Mucosa of rectum (tissue), 2 donors: ENCODE results near the gene FBXW4.

Experiments
- H3K27ac ChIP-seq, 2 donors: one replicate each; pipeline ENCODE4 v1.7.0; 2013; ENCODE audit warnings: inconsistent platforms in 2 of 2, low read depth in 2 of 2, low read length in 2 of 2
- H3K27me3 ChIP-seq, 2 donors: one replicate each; pipeline ENCODE4 v1.7.0; 2013; ENCODE audit warnings: low read length in 2 of 2; ENCODE audit not compliant: control insufficient read depth in 2 of 2, insufficient read depth in 2 of 2
- H3K36me3 ChIP-seq, 2 donors: one replicate each; pipeline ENCODE4 v1.7.0; 2013; ENCODE audit warnings: low read length in 2 of 2; ENCODE audit not compliant: control insufficient read depth in 2 of 2, insufficient read depth in 2 of 2
- H3K4me1 ChIP-seq, 2 donors: one replicate each; pipeline ENCODE4 v1.7.0; 2013; ENCODE audit warnings: low read length in 2 of 2, mild to moderate bottlenecking in 1 of 2; ENCODE audit not compliant: control insufficient read depth in 2 of 2, insufficient read depth in 2 of 2
- H3K4me3 ChIP-seq, 2 donors: one replicate each; pipeline ENCODE4 v1.7.0; 2013; ENCODE audit warnings: low read length in 2 of 2
- H3K9ac ChIP-seq, 2 donors: one replicate each; pipeline ENCODE4 v1.7.0; 2013; ENCODE audit warnings: low read length in 2 of 2, low read depth in 1 of 2, mild to moderate bottlenecking in 1 of 2
- H3K9me3 ChIP-seq, 2 donors: one replicate each; pipeline ENCODE4 v1.7.0; 2013; ENCODE audit warnings: low read length in 2 of 2; ENCODE audit not compliant: control insufficient read depth in 2 of 2
- donor health status: healthy.
- donor health status: Normal muscosa, but diverticular disease.

Gene FBXW4

GRCh38 chr10:101612872-101613271 lies 82.1 kb downstream of the FBXW4 start:
- Histone ChIP-seq H3K36me3 (peaks cover 40 to 57% of the 10 kb centered on the region in 2 donors), H3K27me3 (no peaks in the 10 kb centered on the region)

GRCh38 chr10:101612086-101612485 lies 82.9 kb downstream of the FBXW4 start:
- Histone ChIP-seq H3K27ac (no peak overlapping the region), H3K36me3 (peaks cover 40 to 56% of the 10 kb centered on the region in 2 donors), H3K9ac (no peak overlapping the region), H3K4me3 (no peak overlapping the region), H3K9me3 (no peaks in the 10 kb centered on the region), H3K4me1 (no peaks in the 10 kb centered on the region), H3K27me3 (no peaks in the 10 kb centered on the region)

More at GRCh38 chr10:101612872-101613271, 82.1 kb downstream of the FBXW4 start:
- Histone ChIP-seq H3K27ac (no peak overlapping the region), H3K9me3 (no peaks in the 10 kb centered on the region), H3K4me3 (no peak overlapping the region), H3K4me1 (no peaks in the 10 kb centered on the region), H3K9ac (no peak overlapping the region)

GRCh38 chr10:101611096-101611905 lies 83.7 kb downstream of the FBXW4 start:
- H3K27ac ChIP-seq: no peak overlapping the region
- no peaks in the 10 kb centered on the region for H3K27me3 ChIP-seq
- H3K4me1 ChIP-seq: no peaks in the 10 kb centered on the region
- no peak overlapping the region for H3K9ac ChIP-seq
- no peak overlapping the region for H3K4me3 ChIP-seq
- peaks cover 47 to 57% of the 10 kb centered on the region in 2 donors for H3K36me3 ChIP-seq
- H3K9me3 ChIP-seq: no peaks in the 10 kb centered on the region

GRCh38 chr10:101609481-101609880 lies 85.5 kb downstream of the FBXW4 start:
- no peaks in the 10 kb centered on the region for H3K27me3 ChIP-seq
- no peaks in the 10 kb centered on the region for H3K9me3 ChIP-seq
- peaks cover 44 to 59% of the 10 kb centered on the region in 2 donors for H3K36me3 ChIP-seq
- H3K9ac ChIP-seq: no peak overlapping the region
- no peak overlapping the region for H3K4me3 ChIP-seq
- H3K4me1 ChIP-seq: no peaks in the 10 kb centered on the region
- no peak overlapping the region for H3K27ac ChIP-seq

GRCh38 chr10:101607124-101607523 lies 87.8 kb downstream of the FBXW4 start:
- Histone ChIP-seq H3K4me1 (no peaks in the 10 kb centered on the region), H3K36me3 (peaks cover 44 to 61% of the 10 kb centered on the region in 2 donors), H3K27ac (no peak overlapping the region), H3K27me3 (no peaks in the 10 kb centered on the region), H3K9me3 (no peaks in the 10 kb centered on the region), H3K9ac (no peak overlapping the region), H3K4me3 (no peak overlapping the region)

- no peaks in the 10 kb centered on the region for H3K9me3 ChIP-seq
- no peak overlapping the region for H3K9ac ChIP-seq
- no peak overlapping the region for H3K4me3 ChIP-seq
- peaks cover 13 to 21% of the 10 kb centered on the region in 2 donors for H3K36me3 ChIP-seq
- H3K27ac ChIP-seq: no peak overlapping the region
- no peaks in the 10 kb centered on the region for H3K27me3 ChIP-seq
- H3K4me1 ChIP-seq: no peaks in the 10 kb centered on the region
Measured at GRCh38 chr10:101602761-101603398, 92.1 kb downstream of the FBXW4 start.

- Histone ChIP-seq H3K4me1 (no peaks in the 10 kb centered on the region), H3K9me3 (no peaks in the 10 kb centered on the region), H3K27ac (no peak overlapping the region), H3K27me3 (no peaks in the 10 kb centered on the region), H3K9ac (no peak overlapping the region), H3K36me3 (peaks cover 2 to 10% of the 10 kb centered on the region in 2 donors), H3K4me3 (no peak overlapping the region)
Measured at GRCh38 chr10:101601541-101601940, 93.4 kb downstream of the FBXW4 start.

- no peaks in the 10 kb centered on the region for H3K9me3 ChIP-seq
- no peaks in the 10 kb centered on the region for H3K27me3 ChIP-seq
- no peaks in the 10 kb centered on the region for H3K4me1 ChIP-seq
- H3K27ac ChIP-seq: no peak overlapping the region
- peaks cover 0 to 2% of the 10 kb centered on the region in 2 donors for H3K36me3 ChIP-seq
- H3K4me3 ChIP-seq: no peak overlapping the region
- H3K9ac ChIP-seq: no peak overlapping the region
Measured at GRCh38 chr10:101597091-101597900, 97.7 kb downstream of the FBXW4 start.

GRCh38 chr10:101595591-101596433 lies 99.2 kb downstream of the FBXW4 start:
- no peak overlapping the region for H3K4me3 ChIP-seq
- peaks cover 0 to 2% of the 10 kb centered on the region in 2 donors for H3K36me3 ChIP-seq
- no peak overlapping the region for H3K27ac ChIP-seq
- H3K9ac ChIP-seq: no peak overlapping the region
- no peaks in the 10 kb centered on the region for H3K9me3 ChIP-seq
- H3K27me3 ChIP-seq: no peaks in the 10 kb centered on the region
- no peaks in the 10 kb centered on the region for H3K4me1 ChIP-seq
